ENCODE measurements around the gene TSPAN9. TPM values are rescaled to one million over a fixed set of nuclear protein-coding genes. Genes with fewer than 3 reads are reported as not detected.

TSPAN9 gene
- total RNA-seq, 6 donors from 2014 or later: 25.2 to 62.9 (median 44.2) TPM

DNA sequence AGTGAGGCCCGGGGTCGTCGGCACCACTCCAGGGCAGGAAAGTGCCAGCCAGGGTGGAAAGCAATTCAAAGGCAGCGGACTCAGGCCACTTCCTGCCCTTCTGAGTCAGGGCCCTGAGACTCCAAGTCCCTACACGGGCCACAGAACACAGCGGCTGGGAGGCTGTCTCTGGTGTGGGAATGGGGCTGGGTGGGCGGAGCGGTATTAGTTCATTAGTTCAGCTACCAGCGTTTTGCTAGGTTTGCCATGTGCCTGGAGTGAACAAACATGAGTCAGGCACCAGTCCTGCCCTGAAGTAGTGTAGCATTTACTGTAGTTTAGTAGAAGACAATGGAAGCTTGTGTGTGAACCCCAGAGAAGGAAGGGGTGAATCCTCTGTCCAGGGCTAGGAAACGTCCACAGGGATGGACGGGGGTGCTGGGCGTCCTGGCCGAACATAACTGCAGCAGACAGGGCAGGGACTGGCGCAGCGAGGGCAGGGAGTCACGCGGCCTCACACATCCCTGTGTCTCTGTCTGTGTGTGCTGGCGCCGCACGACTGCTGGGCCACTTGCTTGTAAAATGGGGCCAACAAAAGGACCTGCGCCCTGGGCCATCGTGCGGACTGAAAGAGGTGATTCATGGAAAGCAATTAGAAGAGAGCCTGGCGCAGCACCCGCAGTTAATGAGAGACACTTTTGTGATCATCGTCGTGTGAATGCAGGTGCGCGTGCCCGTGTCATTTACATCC, 227.4 kb downstream of the TSPAN9 start:
- ATAC-seq (ENCODE audit: low FRiP score in 2 of 2) (peak in 1 of 2 donors; percentile 25), DNase-seq (no peak)
- H3K4me1 ChIP-seq: peaks cover 9 to 13% (median 11%) of the 10 kb centered on the region in 4 donors
- peaks cover 0 to 2% (median 0%) of the 10 kb centered on the region in 4 donors for H3K27me3 ChIP-seq
- H3K9me3 ChIP-seq: no peaks in the 10 kb centered on the region
- TF ChIP-seq POLR2AphosphoS5 (IDR thresholded peaks at IDR 0.05): no peak
- TF ChIP-seq, protein P1, sequence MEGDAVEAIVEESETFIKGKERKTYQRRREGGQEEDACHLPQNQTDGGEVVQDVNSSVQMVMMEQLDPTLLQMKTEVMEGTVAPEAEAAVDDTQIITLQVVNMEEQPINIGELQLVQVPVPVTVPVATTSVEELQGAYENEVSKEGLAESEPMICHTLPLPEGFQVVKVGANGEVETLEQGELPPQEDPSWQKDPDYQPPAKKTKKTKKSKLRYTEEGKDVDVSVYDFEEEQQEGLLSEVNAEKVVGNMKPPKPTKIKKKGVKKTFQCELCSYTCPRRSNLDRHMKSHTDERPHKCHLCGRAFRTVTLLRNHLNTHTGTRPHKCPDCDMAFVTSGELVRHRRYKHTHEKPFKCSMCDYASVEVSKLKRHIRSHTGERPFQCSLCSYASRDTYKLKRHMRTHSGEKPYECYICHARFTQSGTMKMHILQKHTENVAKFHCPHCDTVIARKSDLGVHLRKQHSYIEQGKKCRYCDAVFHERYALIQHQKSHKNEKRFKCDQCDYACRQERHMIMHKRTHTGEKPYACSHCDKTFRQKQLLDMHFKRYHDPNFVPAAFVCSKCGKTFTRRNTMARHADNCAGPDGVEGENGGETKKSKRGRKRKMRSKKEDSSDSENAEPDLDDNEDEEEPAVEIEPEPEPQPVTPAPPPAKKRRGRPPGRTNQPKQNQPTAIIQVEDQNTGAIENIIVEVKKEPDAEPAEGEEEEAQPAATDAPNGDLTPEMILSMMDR (IDR thresholded peaks at IDR 0.05): no peak
- TF ChIP-seq POLR2A (IDR thresholded peaks at IDR 0.05): no peak
- no peak for TF ChIP-seq EP300 (IDR thresholded peaks at IDR 0.05)
- no peaks in the 10 kb centered on the region for H3K36me3 ChIP-seq
- H3K4me3 ChIP-seq: no peak overlapping the region
- 80 to 84% methylated on average over 25 to 30 of the region's 30 CpGs for WGBS, 2 donors
- H3K27ac ChIP-seq: no peak overlapping the region

DNA sequence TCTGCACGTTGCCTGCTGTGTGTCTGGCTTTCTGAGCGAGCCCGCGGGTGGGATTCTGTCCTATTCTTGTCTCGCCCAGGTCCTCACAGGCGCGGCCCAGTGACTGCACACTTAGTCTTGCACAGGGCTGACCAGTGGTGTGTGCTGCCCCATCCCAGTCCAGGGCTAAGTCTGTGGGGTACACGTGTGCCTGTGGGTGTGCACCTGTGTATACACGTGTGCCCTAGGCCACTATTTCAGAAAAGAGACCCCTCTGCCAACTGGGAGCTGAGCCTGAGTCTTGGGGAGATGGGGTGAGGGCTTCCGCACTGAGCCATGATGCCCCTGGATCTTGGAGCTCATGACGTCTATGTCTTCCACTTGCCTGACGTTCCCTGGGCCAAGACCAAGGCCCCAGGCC, 228.3 kb downstream of the TSPAN9 start:
- Histone ChIP-seq H3K4me1 (peaks cover 3 to 5% (median 4%) of the 10 kb centered on the region in 4 donors), H3K27ac (no peak overlapping the region), H3K4me3 (no peak overlapping the region), H3K27me3 (peaks cover 0 to 2% (median 0%) of the 10 kb centered on the region in 4 donors), H3K9me3 (no peaks in the 10 kb centered on the region), H3K36me3 (no peaks in the 10 kb centered on the region)
- no peak for TF ChIP-seq POLR2AphosphoS5 (IDR thresholded peaks at IDR 0.05)
- TF ChIP-seq, protein P1 (IDR thresholded peaks at IDR 0.05): no peak
- no peak for TF ChIP-seq POLR2A (IDR thresholded peaks at IDR 0.05)
- no peak for TF ChIP-seq EP300 (IDR thresholded peaks at IDR 0.05)
- WGBS, 2 donors: 95% methylated on average over 4 to 11 of the region's 12 CpGs
- no peak for DNase-seq
- no peak for ATAC-seq (ENCODE audit: low FRiP score in 2 of 2)

DNA sequence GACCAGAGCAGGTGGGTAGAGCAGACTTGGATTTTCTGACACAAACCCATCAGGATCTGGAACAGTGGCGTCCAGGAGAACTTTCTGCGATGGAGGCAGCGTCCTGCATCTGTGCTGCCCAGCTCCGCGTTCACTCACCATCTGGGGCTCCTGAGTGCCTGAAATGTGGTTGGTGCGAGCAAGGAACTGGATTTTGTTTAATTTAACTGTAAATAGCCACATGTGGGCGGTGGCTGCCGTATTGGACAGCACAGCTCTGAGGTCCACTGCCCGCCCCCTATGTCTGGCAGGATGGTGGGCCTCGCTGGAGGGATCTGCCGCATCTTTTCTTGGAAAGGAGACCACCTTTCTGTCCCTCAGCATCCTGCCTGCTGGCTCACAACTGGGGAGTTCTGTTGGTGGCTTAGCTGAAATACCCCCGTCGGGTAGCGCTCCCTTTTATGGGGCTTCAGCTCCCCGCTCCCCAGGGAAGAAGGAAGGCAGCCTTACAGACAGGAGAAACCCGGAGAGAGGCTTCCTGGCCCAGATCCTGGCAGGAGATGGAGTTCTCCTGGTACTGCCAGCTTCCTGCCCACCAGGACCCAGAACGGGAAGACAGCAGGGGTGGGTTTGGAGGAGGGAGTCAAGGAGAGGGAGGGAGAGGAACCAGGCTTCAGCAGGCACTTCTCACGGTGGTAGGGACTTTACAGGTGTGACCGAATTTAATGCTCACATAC, 228.9 kb downstream of the TSPAN9 start:
- Histone ChIP-seq H3K36me3 (no peaks in the 10 kb centered on the region), H3K4me1 (no peaks in the 10 kb centered on the region), H3K27me3 (peaks cover 0 to 2% (median 0%) of the 10 kb centered on the region in 4 donors), H3K9me3 (no peaks in the 10 kb centered on the region), H3K27ac (no peak overlapping the region), H3K4me3 (no peak overlapping the region)
- TF ChIP-seq EP300 (IDR thresholded peaks at IDR 0.05) (no peak), POLR2A (IDR thresholded peaks at IDR 0.05) (no peak)
- DNase-seq (no peak), ATAC-seq (ENCODE audit: low FRiP score in 2 of 2) (no peak)
- WGBS, 2 donors: 89 to 90% methylated on average over 17 to 19 of the region's 19 CpGs

DNA sequence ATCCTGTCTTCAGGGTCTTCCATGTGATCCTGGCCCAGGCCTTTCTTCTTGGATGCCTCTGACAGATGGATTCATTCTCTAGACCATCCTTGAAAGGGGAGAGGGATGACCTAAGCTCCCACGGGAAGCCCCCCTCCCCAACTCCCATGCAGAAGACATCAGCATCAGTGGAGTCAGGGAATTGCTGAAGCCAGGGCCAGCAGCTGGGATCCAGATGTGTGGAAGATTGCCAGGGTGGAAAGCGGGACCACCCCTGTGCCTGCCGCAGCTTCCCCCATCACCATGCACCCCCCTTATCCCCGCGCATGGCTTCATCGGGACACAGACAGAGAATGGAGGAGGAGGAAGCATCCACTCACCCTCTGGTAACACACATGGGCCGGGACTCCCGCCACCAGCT, 230.2 kb downstream of the TSPAN9 start:
- Histone ChIP-seq H3K27ac (no peak overlapping the region), H3K27me3 (peaks cover 0 to 2% (median 0%) of the 10 kb centered on the region in 4 donors), H3K9me3 (no peaks in the 10 kb centered on the region), H3K4me1 (no peaks in the 10 kb centered on the region), H3K4me3 (no peak overlapping the region), H3K36me3 (no peaks in the 10 kb centered on the region)
- TF ChIP-seq POLR2AphosphoS5 (IDR thresholded peaks at IDR 0.05) (no peak), POLR2A (IDR thresholded peaks at IDR 0.05) (no peak), EP300 (IDR thresholded peaks at IDR 0.05) (no peak)
- TF ChIP-seq, protein P1 (IDR thresholded peaks at IDR 0.05): no peak
- ATAC-seq (ENCODE audit: low FRiP score in 2 of 2) (no peak), DNase-seq (no peak)
- WGBS, 2 donors: 80 to 83% methylated on average over 5 to 8 of the region's 8 CpGs

DNA sequence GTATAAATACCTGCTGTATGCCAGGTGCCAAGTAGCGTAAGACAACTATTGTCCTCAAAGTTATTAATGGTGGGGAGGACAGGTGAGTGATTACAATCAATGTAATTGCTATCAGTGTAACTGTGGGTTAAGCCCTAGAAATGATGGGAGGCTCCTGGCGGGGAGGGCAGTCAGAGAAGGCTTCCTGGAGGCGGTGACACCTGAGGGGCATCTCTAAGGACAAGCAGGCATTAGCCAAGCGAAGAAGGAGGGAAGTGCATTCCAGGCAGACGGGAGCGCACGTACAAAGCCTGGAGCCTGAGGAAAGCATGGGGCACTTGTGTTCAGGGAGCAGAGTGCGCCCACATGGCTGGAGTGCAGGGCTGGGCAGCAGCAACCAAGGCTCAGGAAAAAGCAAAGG, 230.9 kb downstream of the TSPAN9 start:
- TF ChIP-seq, protein P1 (IDR thresholded peaks at IDR 0.05): no peak
- no peak for TF ChIP-seq EP300 (IDR thresholded peaks at IDR 0.05)
- TF ChIP-seq POLR2A (IDR thresholded peaks at IDR 0.05): no peak
- TF ChIP-seq POLR2AphosphoS5 (IDR thresholded peaks at IDR 0.05): no peak
- peaks cover 0 to 2% (median 0%) of the 10 kb centered on the region in 4 donors for H3K27me3 ChIP-seq

More for the DNA sequence above, 230.9 kb downstream of the TSPAN9 start:
- DNase-seq (no peak), ATAC-seq (ENCODE audit: low FRiP score in 2 of 2) (no peak)
- Histone ChIP-seq H3K4me3 (no peak overlapping the region), H3K9me3 (no peaks in the 10 kb centered on the region), H3K4me1 (no peaks in the 10 kb centered on the region), H3K27ac (no peak overlapping the region), H3K36me3 (no peaks in the 10 kb centered on the region)
- 79 to 83% methylated on average over 8 of the region's 8 CpGs for WGBS, 2 donors
